ENCODE measurements around the gene PRKAB2. TPM values are rescaled to one million over a fixed set of nuclear protein-coding genes. Genes with fewer than 3 reads are reported as not detected.
"Not testable (repeated sequence)": the region's sequence is repeated elsewhere in the genome, so short reads cannot be mapped to it uniquely, and the experiment has no call there.

PRKAB2 gene
- total RNA-seq, 3 donors from 2014 or later: 3.2 to 6.1 (median 5.8) TPM

- ATAC-seq (no peak), DNase-seq (no peak)
- no peak overlapping the region for H3K4me3 Mint-ChIP-seq
- H3K27me3 Mint-ChIP-seq (ENCODE audit: low read depth): no peaks in the 10 kb centered on the region
- no peaks in the 10 kb centered on the region for H3K4me1 Mint-ChIP-seq (ENCODE audit: low read depth)
- no peaks in the 10 kb centered on the region for H3K9me3 Mint-ChIP-seq
- peaks cover 9% of the 10 kb centered on the region for H3K36me3 Mint-ChIP-seq (ENCODE audit: insufficient read depth)
Measured at GRCh38 chr1:147202576-147202975, 30.3 kb upstream of the PRKAB2 start.

GRCh38 chr1:147201786-147202185 is 29.5 kb upstream of the PRKAB2 start:
- no peaks in the 10 kb centered on the region for H3K27me3 Mint-ChIP-seq (ENCODE audit: low read depth)
- no peaks in the 10 kb centered on the region for H3K4me1 Mint-ChIP-seq (ENCODE audit: low read depth)
- no peak for DNase-seq
- ATAC-seq: no peak
- H3K9me3 Mint-ChIP-seq: no peaks in the 10 kb centered on the region
- H3K4me3 Mint-ChIP-seq: no peak overlapping the region
- H3K36me3 Mint-ChIP-seq (ENCODE audit: insufficient read depth): peaks cover 10% of the 10 kb centered on the region

- Mint-ChIP-seq H3K36me3 (ENCODE audit: insufficient read depth) (peaks cover 12% of the 10 kb centered on the region), H3K27me3 (ENCODE audit: low read depth) (no peaks in the 10 kb centered on the region), H3K4me1 (ENCODE audit: low read depth) (no peaks in the 10 kb centered on the region), H3K4me3 (no peak overlapping the region), H3K9me3 (no peaks in the 10 kb centered on the region)
- ATAC-seq: no peak
- DNase-seq: no peak
Measured at GRCh38 chr1:147201276-147201675, 29.0 kb upstream of the PRKAB2 start.

GRCh38 chr1:147197324-147197723 is 25.1 kb upstream of the PRKAB2 start:
- H3K36me3 Mint-ChIP-seq (ENCODE audit: insufficient read depth); H3K4me1 Mint-ChIP-seq (ENCODE audit: low read depth); H3K27me3 Mint-ChIP-seq (ENCODE audit: low read depth); DNase-seq; H3K9me3 Mint-ChIP-seq; H3K4me3 Mint-ChIP-seq; ATAC-seq: not testable (repeated sequence)

GRCh38 chr1:147189514-147189913 is 17.2 kb upstream of the PRKAB2 start:
- DNase-seq (no peak), ATAC-seq (no peak)
- no peaks in the 10 kb centered on the region for H3K4me1 Mint-ChIP-seq (ENCODE audit: low read depth)
- no peak overlapping the region for H3K4me3 Mint-ChIP-seq
- no peaks in the 10 kb centered on the region for H3K36me3 Mint-ChIP-seq (ENCODE audit: insufficient read depth)
- H3K9me3 Mint-ChIP-seq: no peaks in the 10 kb centered on the region
- H3K27me3 Mint-ChIP-seq (ENCODE audit: low read depth): no peaks in the 10 kb centered on the region

- DNase-seq: no peak
- no peak overlapping the region for H3K4me3 Mint-ChIP-seq
- H3K36me3 Mint-ChIP-seq (ENCODE audit: insufficient read depth): no peaks in the 10 kb centered on the region
- H3K27me3 Mint-ChIP-seq (ENCODE audit: low read depth): no peaks in the 10 kb centered on the region
- no peaks in the 10 kb centered on the region for H3K9me3 Mint-ChIP-seq
- no peaks in the 10 kb centered on the region for H3K4me1 Mint-ChIP-seq (ENCODE audit: low read depth)
- ATAC-seq: no peak
Measured at GRCh38 chr1:147185432-147185831, 13.2 kb upstream of the PRKAB2 start.

- Mint-ChIP-seq H3K36me3 (ENCODE audit: insufficient read depth) (peaks cover 14% of the 10 kb centered on the region), H3K27me3 (ENCODE audit: low read depth) (no peaks in the 10 kb centered on the region), H3K4me1 (ENCODE audit: low read depth) (peaks cover 9% of the 10 kb centered on the region), H3K9me3 (peaks cover 6% of the 10 kb centered on the region), H3K4me3 (no peak overlapping the region)
- ATAC-seq: no peak
- no peak for DNase-seq
Measured at GRCh38 chr1:147177611-147178380, 5.5 kb upstream of the PRKAB2 start.

GRCh38 chr1:147171399-147172167 is 687 bp downstream of the PRKAB2 start:
- peak overlapping the region; percentile 97 for H3K4me3 Mint-ChIP-seq
- peaks cover 32% of the 10 kb centered on the region for H3K4me1 Mint-ChIP-seq (ENCODE audit: low read depth)
- DNase-seq: no peak
- ATAC-seq: no peak
- H3K36me3 Mint-ChIP-seq (ENCODE audit: insufficient read depth): peaks cover 12% of the 10 kb centered on the region
- no peaks in the 10 kb centered on the region for H3K9me3 Mint-ChIP-seq
- H3K27me3 Mint-ChIP-seq (ENCODE audit: low read depth): no peaks in the 10 kb centered on the region

GRCh38 chr1:147169840-147170674 is 2.2 kb downstream of the PRKAB2 start:
- H3K9me3 Mint-ChIP-seq: no peaks in the 10 kb centered on the region
- DNase-seq: no peak
- peaks cover 32% of the 10 kb centered on the region for H3K4me1 Mint-ChIP-seq (ENCODE audit: low read depth)
- H3K4me3 Mint-ChIP-seq: peak overlapping the region; percentile 97
- no peaks in the 10 kb centered on the region for H3K27me3 Mint-ChIP-seq (ENCODE audit: low read depth)
- no peak for ATAC-seq
- peaks cover 19% of the 10 kb centered on the region for H3K36me3 Mint-ChIP-seq (ENCODE audit: insufficient read depth)

GRCh38 chr1:147169171-147169570 is 3.1 kb downstream of the PRKAB2 start:
- Mint-ChIP-seq H3K27me3 (ENCODE audit: low read depth) (no peaks in the 10 kb centered on the region), H3K4me3 (no peak overlapping the region), H3K36me3 (ENCODE audit: insufficient read depth) (peaks cover 18% of the 10 kb centered on the region), H3K4me1 (ENCODE audit: low read depth) (peaks cover 31% of the 10 kb centered on the region), H3K9me3 (no peaks in the 10 kb centered on the region)
- ATAC-seq (no peak), DNase-seq (no peak)

GRCh38 chr1:147168626-147169058 is 3.6 kb downstream of the PRKAB2 start:
- no peak for ATAC-seq
- no peaks in the 10 kb centered on the region for H3K9me3 Mint-ChIP-seq
- peaks cover 16% of the 10 kb centered on the region for H3K36me3 Mint-ChIP-seq (ENCODE audit: insufficient read depth)

GRCh38 chr1:147167365-147167764 is 4.9 kb downstream of the PRKAB2 start:
- H3K27me3 Mint-ChIP-seq (ENCODE audit: low read depth): no peaks in the 10 kb centered on the region

More at GRCh38 chr1:147168626-147169058, 3.6 kb downstream of the PRKAB2 start:
- no peak overlapping the region for H3K4me3 Mint-ChIP-seq
- no peak for DNase-seq
- H3K27me3 Mint-ChIP-seq (ENCODE audit: low read depth): no peaks in the 10 kb centered on the region
- peaks cover 29% of the 10 kb centered on the region for H3K4me1 Mint-ChIP-seq (ENCODE audit: low read depth)

GRCh38 chr1:147163019-147163418 is 9.3 kb downstream of the PRKAB2 start:
- Mint-ChIP-seq H3K9me3 (no peaks in the 10 kb centered on the region), H3K36me3 (ENCODE audit: insufficient read depth) (peaks cover 49% of the 10 kb centered on the region), H3K4me3 (no peak overlapping the region), H3K27me3 (ENCODE audit: low read depth) (no peaks in the 10 kb centered on the region), H3K4me1 (ENCODE audit: low read depth) (no peaks in the 10 kb centered on the region)
- DNase-seq: no peak
- no peak for ATAC-seq

More at GRCh38 chr1:147167365-147167764, 4.9 kb downstream of the PRKAB2 start:
- H3K4me1 Mint-ChIP-seq (ENCODE audit: low read depth): peaks cover 20% of the 10 kb centered on the region
- peaks cover 20% of the 10 kb centered on the region for H3K36me3 Mint-ChIP-seq (ENCODE audit: insufficient read depth)
- no peaks in the 10 kb centered on the region for H3K9me3 Mint-ChIP-seq
- DNase-seq: no peak
- no peak for ATAC-seq
- no peak overlapping the region for H3K4me3 Mint-ChIP-seq

GRCh38 chr1:147162093-147162492 is 10.2 kb downstream of the PRKAB2 start:
- H3K4me3 Mint-ChIP-seq: no peak overlapping the region
- ATAC-seq (no peak), DNase-seq (no peak)

More at GRCh38 chr1:147162093-147162492, 10.2 kb downstream of the PRKAB2 start:
- Mint-ChIP-seq H3K9me3 (no peaks in the 10 kb centered on the region), H3K4me1 (ENCODE audit: low read depth) (no peaks in the 10 kb centered on the region), H3K27me3 (ENCODE audit: low read depth) (no peaks in the 10 kb centered on the region), H3K36me3 (ENCODE audit: insufficient read depth) (peaks cover 57% of the 10 kb centered on the region)
